ENCODE data around the gene COL18A1.

COL18A1 gene

GRCh38 chr21:45451771-45452182, 46.8 kb downstream of the COL18A1 start:
- no peak for DNase-seq
- no peak for TF ChIP-seq POLR2A (IDR thresholded peaks at IDR 0.05; ENCODE audit: low read length)
- no peak for TF ChIP-seq GATA1 (IDR thresholded peaks at IDR 0.05; ENCODE audit: low read depth, low read length)

GRCh38 chr21:45452696-45453307, 47.8 kb downstream of the COL18A1 start:
- no peak for DNase-seq
- no peak for TF ChIP-seq GATA1 (IDR thresholded peaks at IDR 0.05; ENCODE audit: low read depth, low read length)
- no peak for TF ChIP-seq POLR2A (IDR thresholded peaks at IDR 0.05; ENCODE audit: low read length)

GRCh38 chr21:45453308-45453950, 48.5 kb downstream of the COL18A1 start:
- TF ChIP-seq GATA1 (IDR thresholded peaks at IDR 0.05; ENCODE audit: low read depth, low read length), result no peak
- TF ChIP-seq POLR2A (IDR thresholded peaks at IDR 0.05; ENCODE audit: low read length), result no peak
- DNase-seq, result no peak

GRCh38 chr21:45454060-45454925, 49.3 kb downstream of the COL18A1 start:
- no peak for DNase-seq
- TF ChIP-seq GATA1 (IDR thresholded peaks at IDR 0.05; ENCODE audit: low read depth, low read length) (no peak), POLR2A (IDR thresholded peaks at IDR 0.05; ENCODE audit: low read length) (no peak)

- DNase-seq, result no peak
Observed at GRCh38 chr21:45454926-45455673, 50.1 kb downstream of the COL18A1 start.

GRCh38 chr21:45455674-45456583, 51.0 kb downstream of the COL18A1 start:
- no peak for DNase-seq
- TF ChIP-seq POLR2A (IDR thresholded peaks at IDR 0.05; ENCODE audit: low read length) (no peak), GATA1 (IDR thresholded peaks at IDR 0.05; ENCODE audit: low read depth, low read length) (no peak)

More at GRCh38 chr21:45454926-45455673, 50.1 kb downstream of the COL18A1 start:
- TF ChIP-seq GATA1 (IDR thresholded peaks at IDR 0.05; ENCODE audit: low read depth, low read length), result no peak
- no peak for TF ChIP-seq POLR2A (IDR thresholded peaks at IDR 0.05; ENCODE audit: low read length)

GRCh38 chr21:45456584-45457160, 51.7 kb downstream of the COL18A1 start:
- DNase-seq, result no peak
- TF ChIP-seq POLR2A (IDR thresholded peaks at IDR 0.05; ENCODE audit: low read length), result no peak
- TF ChIP-seq GATA1 (IDR thresholded peaks at IDR 0.05; ENCODE audit: low read depth, low read length), result no peak

GRCh38 chr21:45457161-45457831, 52.3 kb downstream of the COL18A1 start:
- TF ChIP-seq POLR2A (IDR thresholded peaks at IDR 0.05; ENCODE audit: low read length) (no peak), GATA1 (IDR thresholded peaks at IDR 0.05; ENCODE audit: low read depth, low read length) (no peak)
- no peak for DNase-seq

GRCh38 chr21:45457832-45458172, 52.8 kb downstream of the COL18A1 start:
- DNase-seq, result no peak
- TF ChIP-seq GATA1 (IDR thresholded peaks at IDR 0.05; ENCODE audit: low read depth, low read length) (no peak), POLR2A (IDR thresholded peaks at IDR 0.05; ENCODE audit: low read length) (no peak)

GRCh38 chr21:45458281-45459170, 53.6 kb downstream of the COL18A1 start:
- DNase-seq, result no peak
- TF ChIP-seq GATA1 (IDR thresholded peaks at IDR 0.05; ENCODE audit: low read depth, low read length), result no peak
- no peak for TF ChIP-seq POLR2A (IDR thresholded peaks at IDR 0.05; ENCODE audit: low read length)

Measured in erythroblast (primary cell).